ENCODE measurements around the gene NCF2. TPM values are rescaled to one million over a fixed set of nuclear protein-coding genes. Genes with fewer than 3 reads are reported as not detected.

NCF2 gene
- total and polyA plus RNA-seq, 4 donors: 1.2 to 15.1 (median 7.5) TPM

DNA sequence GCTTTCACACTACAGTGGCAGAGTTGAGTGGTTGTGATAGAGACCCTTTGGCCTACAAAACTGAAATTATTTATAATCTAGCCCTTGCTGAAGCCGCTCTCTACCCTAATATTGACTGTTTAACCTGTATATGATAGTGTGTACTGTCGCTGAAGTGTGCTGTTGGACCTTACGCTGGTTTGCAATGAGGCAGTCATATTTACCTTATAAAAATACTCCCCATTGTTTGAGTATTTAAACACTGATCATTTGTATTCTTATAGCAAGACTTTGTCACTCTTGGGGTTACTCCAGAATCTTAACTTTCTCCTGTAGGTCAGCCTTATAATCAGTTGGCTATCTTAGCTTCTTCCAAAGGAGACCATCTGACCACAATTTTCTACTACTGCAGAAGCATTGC, 61.7 kb downstream of the NCF2 start (continued):
- TF ChIP-seq, protein P1, sequence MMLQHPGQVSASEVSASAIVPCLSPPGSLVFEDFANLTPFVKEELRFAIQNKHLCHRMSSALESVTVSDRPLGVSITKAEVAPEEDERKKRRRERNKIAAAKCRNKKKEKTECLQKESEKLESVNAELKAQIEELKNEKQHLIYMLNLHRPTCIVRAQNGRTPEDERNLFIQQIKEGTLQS (IDR thresholded peaks at IDR 0.05): no peak
- TF ChIP-seq SP1 (IDR thresholded peaks at IDR 0.05) (no peak), EGR1 (IDR thresholded peaks at IDR 0.05; ENCODE audit: low read depth in 2 of 2) (no peak), JUND (IDR thresholded peaks at IDR 0.05) (no peak), GABPA (IDR thresholded peaks at IDR 0.05 in 1 of 2, conservative IDR thresholded peaks at IDR 0.05 in 1 of 2) (no peak), RXRA (IDR thresholded peaks at IDR 0.05) (no peak), NR2F2 (IDR thresholded peaks at IDR 0.05) (no peak), YY1 (IDR thresholded peaks at IDR 0.05) (no peak), TAF1 (conservative IDR thresholded peaks at IDR 0.05) (no peak)
- TF ChIP-seq, protein P2, sequence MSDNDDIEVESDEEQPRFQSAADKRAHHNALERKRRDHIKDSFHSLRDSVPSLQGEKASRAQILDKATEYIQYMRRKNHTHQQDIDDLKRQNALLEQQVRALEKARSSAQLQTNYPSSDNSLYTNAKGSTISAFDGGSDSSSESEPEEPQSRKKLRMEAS (IDR thresholded peaks at IDR 0.05): no peak

DNA sequence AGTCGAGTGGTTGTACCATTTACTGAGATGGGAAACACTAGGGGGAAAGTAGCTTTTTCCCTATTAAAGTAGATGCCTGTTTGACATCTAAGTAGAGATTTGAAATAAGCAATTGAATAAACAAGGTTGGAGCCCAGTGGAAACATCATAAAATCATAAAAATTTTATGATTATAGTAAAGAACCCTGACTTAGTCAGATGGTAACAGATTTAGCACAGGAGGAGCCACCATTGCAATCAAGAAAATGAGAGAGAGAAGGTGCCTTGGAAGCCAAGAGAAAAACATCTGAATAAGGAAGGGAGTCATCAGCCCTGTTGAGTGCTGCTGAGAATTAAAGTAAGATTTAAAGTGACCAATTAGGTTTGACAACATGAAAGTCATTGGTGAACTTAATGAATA, 68.2 kb downstream of the NCF2 start:
- no peak for DNase-seq (ENCODE audit: low spot score)
- Histone ChIP-seq H3K4me3 (ENCODE audit: low read depth in 1 of 3, low read length in 3 of 3) (no peak overlapping the region), H3K36me3 (ENCODE audit: control insufficient read depth in 4 of 4, insufficient read depth in 3 of 4, low read depth in 1 of 4, low read length in 3 of 4) (peaks cover 2 to 28% (median 14%) of the 10 kb centered on the region in 4 donors), H3K4me1 (ENCODE audit: control insufficient read depth in 4 of 4, insufficient read depth in 4 of 4, low read length in 3 of 4) (no peaks in the 10 kb centered on the region), H3K27me3 (ENCODE audit: control insufficient read depth in 4 of 4, insufficient read depth in 4 of 4, low read length in 3 of 4) (no peaks in the 10 kb centered on the region), H3K27ac (ENCODE audit: low read depth in 1 of 2, low read length in 2 of 2) (no peak overlapping the region), H3K9me3 (ENCODE audit: control insufficient read depth in 4 of 4, low read length in 3 of 4) (no peaks in the 10 kb centered on the region), H3K9ac (ENCODE audit: low read depth in 1 of 2, low read length in 2 of 2) (no peak overlapping the region)
- 91% methylated on average over 1 of the region's 1 CpG for WGBS
- no peak for TF ChIP-seq SP1 (IDR thresholded peaks at IDR 0.05)
- TF ChIP-seq HNF4G (IDR thresholded peaks at IDR 0.05): no peak
- TF ChIP-seq, protein P2 (IDR thresholded peaks at IDR 0.05): no peak
- TF ChIP-seq YY1 (IDR thresholded peaks at IDR 0.05): no peak
- no peak for TF ChIP-seq RXRA (IDR thresholded peaks at IDR 0.05)
- TF ChIP-seq RAD21 (IDR thresholded peaks at IDR 0.05): no peak
- no peak for TF ChIP-seq JUND (IDR thresholded peaks at IDR 0.05)
- no peak for TF ChIP-seq FOXA2 (IDR thresholded peaks at IDR 0.05)
- TF ChIP-seq, protein P3, sequence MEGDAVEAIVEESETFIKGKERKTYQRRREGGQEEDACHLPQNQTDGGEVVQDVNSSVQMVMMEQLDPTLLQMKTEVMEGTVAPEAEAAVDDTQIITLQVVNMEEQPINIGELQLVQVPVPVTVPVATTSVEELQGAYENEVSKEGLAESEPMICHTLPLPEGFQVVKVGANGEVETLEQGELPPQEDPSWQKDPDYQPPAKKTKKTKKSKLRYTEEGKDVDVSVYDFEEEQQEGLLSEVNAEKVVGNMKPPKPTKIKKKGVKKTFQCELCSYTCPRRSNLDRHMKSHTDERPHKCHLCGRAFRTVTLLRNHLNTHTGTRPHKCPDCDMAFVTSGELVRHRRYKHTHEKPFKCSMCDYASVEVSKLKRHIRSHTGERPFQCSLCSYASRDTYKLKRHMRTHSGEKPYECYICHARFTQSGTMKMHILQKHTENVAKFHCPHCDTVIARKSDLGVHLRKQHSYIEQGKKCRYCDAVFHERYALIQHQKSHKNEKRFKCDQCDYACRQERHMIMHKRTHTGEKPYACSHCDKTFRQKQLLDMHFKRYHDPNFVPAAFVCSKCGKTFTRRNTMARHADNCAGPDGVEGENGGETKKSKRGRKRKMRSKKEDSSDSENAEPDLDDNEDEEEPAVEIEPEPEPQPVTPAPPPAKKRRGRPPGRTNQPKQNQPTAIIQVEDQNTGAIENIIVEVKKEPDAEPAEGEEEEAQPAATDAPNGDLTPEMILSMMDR (IDR thresholded peaks at IDR 0.05; ENCODE audit: low read depth, low read length, missing input control): no peak
- no peak for TF ChIP-seq TAF1 (conservative IDR thresholded peaks at IDR 0.05)
- TF ChIP-seq GABPA (IDR thresholded peaks at IDR 0.05 in 1 of 2, conservative IDR thresholded peaks at IDR 0.05 in 1 of 2): no peak
- TF ChIP-seq, protein P4, sequence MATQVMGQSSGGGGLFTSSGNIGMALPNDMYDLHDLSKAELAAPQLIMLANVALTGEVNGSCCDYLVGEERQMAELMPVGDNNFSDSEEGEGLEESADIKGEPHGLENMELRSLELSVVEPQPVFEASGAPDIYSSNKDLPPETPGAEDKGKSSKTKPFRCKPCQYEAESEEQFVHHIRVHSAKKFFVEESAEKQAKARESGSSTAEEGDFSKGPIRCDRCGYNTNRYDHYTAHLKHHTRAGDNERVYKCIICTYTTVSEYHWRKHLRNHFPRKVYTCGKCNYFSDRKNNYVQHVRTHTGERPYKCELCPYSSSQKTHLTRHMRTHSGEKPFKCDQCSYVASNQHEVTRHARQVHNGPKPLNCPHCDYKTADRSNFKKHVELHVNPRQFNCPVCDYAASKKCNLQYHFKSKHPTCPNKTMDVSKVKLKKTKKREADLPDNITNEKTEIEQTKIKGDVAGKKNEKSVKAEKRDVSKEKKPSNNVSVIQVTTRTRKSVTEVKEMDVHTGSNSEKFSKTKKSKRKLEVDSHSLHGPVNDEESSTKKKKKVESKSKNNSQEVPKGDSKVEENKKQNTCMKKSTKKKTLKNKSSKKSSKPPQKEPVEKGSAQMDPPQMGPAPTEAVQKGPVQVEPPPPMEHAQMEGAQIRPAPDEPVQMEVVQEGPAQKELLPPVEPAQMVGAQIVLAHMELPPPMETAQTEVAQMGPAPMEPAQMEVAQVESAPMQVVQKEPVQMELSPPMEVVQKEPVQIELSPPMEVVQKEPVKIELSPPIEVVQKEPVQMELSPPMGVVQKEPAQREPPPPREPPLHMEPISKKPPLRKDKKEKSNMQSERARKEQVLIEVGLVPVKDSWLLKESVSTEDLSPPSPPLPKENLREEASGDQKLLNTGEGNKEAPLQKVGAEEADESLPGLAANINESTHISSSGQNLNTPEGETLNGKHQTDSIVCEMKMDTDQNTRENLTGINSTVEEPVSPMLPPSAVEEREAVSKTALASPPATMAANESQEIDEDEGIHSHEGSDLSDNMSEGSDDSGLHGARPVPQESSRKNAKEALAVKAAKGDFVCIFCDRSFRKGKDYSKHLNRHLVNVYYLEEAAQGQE (IDR thresholded peaks at IDR 0.05): no peak
- TF ChIP-seq, protein P5, sequence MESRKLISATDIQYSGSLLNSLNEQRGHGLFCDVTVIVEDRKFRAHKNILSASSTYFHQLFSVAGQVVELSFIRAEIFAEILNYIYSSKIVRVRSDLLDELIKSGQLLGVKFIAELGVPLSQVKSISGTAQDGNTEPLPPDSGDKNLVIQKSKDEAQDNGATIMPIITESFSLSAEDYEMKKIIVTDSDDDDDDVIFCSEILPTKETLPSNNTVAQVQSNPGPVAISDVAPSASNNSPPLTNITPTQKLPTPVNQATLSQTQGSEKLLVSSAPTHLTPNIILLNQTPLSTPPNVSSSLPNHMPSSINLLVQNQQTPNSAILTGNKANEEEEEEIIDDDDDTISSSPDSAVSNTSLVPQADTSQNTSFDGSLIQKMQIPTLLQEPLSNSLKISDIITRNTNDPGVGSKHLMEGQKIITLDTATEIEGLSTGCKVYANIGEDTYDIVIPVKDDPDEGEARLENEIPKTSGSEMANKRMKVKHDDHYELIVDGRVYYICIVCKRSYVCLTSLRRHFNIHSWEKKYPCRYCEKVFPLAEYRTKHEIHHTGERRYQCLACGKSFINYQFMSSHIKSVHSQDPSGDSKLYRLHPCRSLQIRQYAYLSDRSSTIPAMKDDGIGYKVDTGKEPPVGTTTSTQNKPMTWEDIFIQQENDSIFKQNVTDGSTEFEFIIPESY (IDR thresholded peaks at IDR 0.05): no peak
- TF ChIP-seq HNF4A (conservative IDR thresholded peaks at IDR 0.05): no peak
- TF ChIP-seq FOXA1 (IDR thresholded peaks at IDR 0.05): no peak
- no peak for TF ChIP-seq EGR1 (IDR thresholded peaks at IDR 0.05; ENCODE audit: low read depth in 2 of 2)
